Measurements from ENCODE around the gene CLRN1. TPM values are rescaled to one million over a fixed set of nuclear protein-coding genes. Genes with fewer than 3 reads are reported as not detected.

CLRN1 gene
- polyA plus RNA-seq, 1 experiment = not detected

GRCh38 chr3:150913133-150913922 is 59.2 kb downstream of the CLRN1 start:
- ChIA-PET CTCF (interaction anchor here (0.8 kb wide), 1 partner anchor 9 kb away, joined by 3 read pairs; no protein-coding TSS in a partner anchor), POLR2A (no interaction called here)
- TF ChIP-seq CTCF (IDR thresholded peaks at IDR 0.05; ENCODE audit: low read depth, low read length) = no peak
- Histone ChIP-seq H3K9me3 (ENCODE audit: control insufficient read depth, insufficient read depth, low read length) (no peaks in the 10 kb centered on the region), H3K27ac (ENCODE audit: low read depth, low read length) (no peak overlapping the region), H3K4me3 (ENCODE audit: low read depth, low read length) (no peak overlapping the region), H3K27me3 (ENCODE audit: control insufficient read depth, insufficient read depth, low read length) (peaks cover 3% of the 10 kb centered on the region)
- no peak for DNase-seq (ENCODE audit: low read depth, low spot score)

- no peak for DNase-seq (ENCODE audit: low read depth, low spot score)
- Histone ChIP-seq H3K9me3 (ENCODE audit: control insufficient read depth, insufficient read depth, low read length) (no peaks in the 10 kb centered on the region), H3K4me3 (ENCODE audit: low read depth, low read length) (no peak overlapping the region), H3K27me3 (ENCODE audit: control insufficient read depth, insufficient read depth, low read length) (no peaks in the 10 kb centered on the region), H3K27ac (ENCODE audit: low read depth, low read length) (no peak overlapping the region)
- ChIA-PET CTCF (interaction anchor here (1.4 kb wide), 1 partner anchor 13 kb away, joined by 3 read pairs; no protein-coding TSS in a partner anchor), POLR2A (no interaction called here)
- no peak for TF ChIP-seq CTCF (IDR thresholded peaks at IDR 0.05; ENCODE audit: low read depth, low read length)
Measured at GRCh38 chr3:150912501-150912900, 60.0 kb downstream of the CLRN1 start.

- Histone ChIP-seq H3K27me3 (ENCODE audit: control insufficient read depth, insufficient read depth, low read length) (no peaks in the 10 kb centered on the region), H3K9me3 (ENCODE audit: control insufficient read depth, insufficient read depth, low read length) (no peaks in the 10 kb centered on the region), H3K27ac (ENCODE audit: low read depth, low read length) (no peak overlapping the region), H3K4me3 (ENCODE audit: low read depth, low read length) (no peak overlapping the region)
- no peak for TF ChIP-seq CTCF (IDR thresholded peaks at IDR 0.05; ENCODE audit: low read depth, low read length)
- CTCF ChIA-PET = interaction anchor here (1.4 kb wide), 1 partner anchor 14 kb away, joined by 3 read pairs; no protein-coding TSS in a partner anchor
- DNase-seq (ENCODE audit: low read depth, low spot score) = no peak
- POLR2A ChIA-PET = no interaction called here
Measured at GRCh38 chr3:150911771-150912170, 60.8 kb downstream of the CLRN1 start.

- H3K27ac ChIP-seq (ENCODE audit: low read depth, low read length) = no peak overlapping the region
- peaks cover 17% of the 10 kb centered on the region for H3K27me3 ChIP-seq (ENCODE audit: control insufficient read depth, insufficient read depth, low read length)
- TF ChIP-seq CTCF (IDR thresholded peaks at IDR 0.05; ENCODE audit: low read depth, low read length) = no peak
- no peaks in the 10 kb centered on the region for H3K9me3 ChIP-seq (ENCODE audit: control insufficient read depth, insufficient read depth, low read length)
- no peak overlapping the region for H3K4me3 ChIP-seq (ENCODE audit: low read depth, low read length)
- no peak for DNase-seq (ENCODE audit: low read depth, low spot score)
- ChIA-PET CTCF (no interaction called here), POLR2A (no interaction called here)
Measured at GRCh38 chr3:150906461-150906860, 66.1 kb downstream of the CLRN1 start.

GRCh38 chr3:150905746-150906145 is 66.8 kb downstream of the CLRN1 start:
- TF ChIP-seq CTCF (IDR thresholded peaks at IDR 0.05; ENCODE audit: low read depth, low read length) = no peak
- DNase-seq (ENCODE audit: low read depth, low spot score) = no peak
- Histone ChIP-seq H3K4me3 (ENCODE audit: low read depth, low read length) (no peak overlapping the region), H3K27me3 (ENCODE audit: control insufficient read depth, insufficient read depth, low read length) (peaks cover 20% of the 10 kb centered on the region), H3K9me3 (ENCODE audit: control insufficient read depth, insufficient read depth, low read length) (no peaks in the 10 kb centered on the region), H3K27ac (ENCODE audit: low read depth, low read length) (no peak overlapping the region)
- ChIA-PET CTCF (no interaction called here), POLR2A (no interaction called here)

Data from AG04450 (cell line).